ENCODE results near the gene SUPT4H1. TPM values are rescaled to one million over a fixed set of nuclear protein-coding genes. Genes with fewer than 3 reads are reported as not detected.

Gene SUPT4H1
- total and polyA plus RNA-seq, 9 of the 15 experiments (the other 6 are each of a cell fraction or from before 2014, with no cell fraction given) = 62.1 to 320 (median 117) TPM

GRCh38 chr17:58351831-58352595 lies at the start of gene SUPT4H1 (continued):
- TF ChIP-seq CEBPZ (IDR thresholded peaks at IDR 0.05; ENCODE audit: borderline replicate concordance, low read depth, low read length) (no peak), ZBED1 (IDR thresholded peaks at IDR 0.05) (no peak), LEF1 (IDR thresholded peaks at IDR 0.05) (no peak), BRD9 (IDR thresholded peaks at IDR 0.05; ENCODE audit: low read depth, partially characterized antibody) (no peak), RBM22 (IDR thresholded peaks at IDR 0.05; ENCODE audit: low read depth, low read length, poor library complexity, severe bottlenecking) (no peak), KAT8 (IDR thresholded peaks at IDR 0.05; ENCODE audit: low read depth) (no peak), MIER1 (IDR thresholded peaks at IDR 0.05; ENCODE audit: low read depth) (no peak), HSF4 (CRISPR knock-in tag; IDR thresholded peaks at IDR 0.05; ENCODE audit: borderline replicate concordance) (no peak), GTF2E2 (tag; IDR thresholded peaks at IDR 0.05) (no peak), FOS (IDR thresholded peaks at IDR 0.05; ENCODE audit: extremely low read depth, insufficient read length) (no peak), PHTF2 (CRISPR knock-in tag; IDR thresholded peaks at IDR 0.05) (no peak), STAT5B (CRISPR knock-in tag; IDR thresholded peaks at IDR 0.05) (no peak), RFX5 (IDR thresholded peaks at IDR 0.05; ENCODE audit: low read depth, low read length) (no peak), NCOR1 (IDR thresholded peaks at IDR 0.05) (peak; percentile 50), COPS2 (conservative IDR thresholded peaks at IDR 0.05) (no peak), CREB1 (IDR thresholded peaks at IDR 0.05) (peak; percentile 35; the same call in 1 of the 2 replicates), CREB1 (CRISPR knock-in tag; IDR thresholded peaks at IDR 0.05) (peak; percentile 41; the same call in 1 of the 2 replicates), ZNF639 (CRISPR knock-in tag; conservative IDR thresholded peaks at IDR 0.05 in 1 of 2, IDR thresholded peaks at IDR 0.05 in 1 of 2) (0 out of 4 replicates have a peak, but pooled peaks of 1 of the 2 experiments have one; percentile 46), TEAD1 (CRISPR knock-in tag; IDR thresholded peaks at IDR 0.05) (no peak), TEAD4 (IDR thresholded peaks at IDR 0.05; ENCODE audit: low read length) (no peak), TEAD4 (CRISPR knock-in tag; IDR thresholded peaks at IDR 0.05; ENCODE audit: borderline replicate concordance) (no peak), KAT7 (CRISPR knock-in tag; IDR thresholded peaks at IDR 0.05; ENCODE audit: borderline replicate concordance) (peak; percentile 98), NFATC3 (IDR thresholded peaks at IDR 0.05) (no peak), ARID3B (CRISPR knock-in tag; IDR thresholded peaks at IDR 0.05; ENCODE audit: borderline replicate concordance) (no peak)
